ENCODE measurements around the gene ZFP36L1.

ZFP36L1 gene

GRCh38 chr14:68753690-68754089 lies 39.2 kb downstream of the ZFP36L1 start:
- TF ChIP-seq CREB1 (IDR thresholded peaks at IDR 0.05; ENCODE audit: low read depth) (no peak), USF1 (IDR thresholded peaks at IDR 0.05) (no peak), YY1 (IDR thresholded peaks at IDR 0.05; ENCODE audit: low read depth) (no peak), ZBTB7A (IDR thresholded peaks at IDR 0.05; ENCODE audit: low read depth) (no peak), MAX (IDR thresholded peaks at IDR 0.05) (no peak), NFIC (IDR thresholded peaks at IDR 0.05) (no peak), CEBPB (IDR thresholded peaks at IDR 0.05) (no peak), FOXM1 (IDR thresholded peaks at IDR 0.05; ENCODE audit: borderline replicate concordance, low read depth) (no peak), TEAD4 (IDR thresholded peaks at IDR 0.05) (no peak), EP300 (IDR thresholded peaks at IDR 0.05; ENCODE audit: borderline replicate concordance) (no peak), TCF12 (IDR thresholded peaks at IDR 0.05; ENCODE audit: low read depth) (no peak), RAD21 (IDR thresholded peaks at IDR 0.05; ENCODE audit: low read depth) (no peak), EGR1 (IDR thresholded peaks at IDR 0.05) (no peak), TAF1 (IDR thresholded peaks at IDR 0.05; ENCODE audit: low read depth) (no peak), REST (IDR thresholded peaks at IDR 0.05; ENCODE audit: low read depth) (no peak)

- TF ChIP-seq ZBTB7A (IDR thresholded peaks at IDR 0.05; ENCODE audit: low read depth) (no peak), REST (IDR thresholded peaks at IDR 0.05; ENCODE audit: low read depth) (no peak), USF1 (IDR thresholded peaks at IDR 0.05) (no peak), TEAD4 (IDR thresholded peaks at IDR 0.05) (no peak), RAD21 (IDR thresholded peaks at IDR 0.05; ENCODE audit: low read depth) (no peak), MAX (IDR thresholded peaks at IDR 0.05) (no peak), FOXM1 (IDR thresholded peaks at IDR 0.05; ENCODE audit: borderline replicate concordance, low read depth) (no peak), EGR1 (IDR thresholded peaks at IDR 0.05) (no peak), EP300 (IDR thresholded peaks at IDR 0.05; ENCODE audit: borderline replicate concordance) (no peak), CEBPB (IDR thresholded peaks at IDR 0.05) (no peak)
Measured at GRCh38 chr14:68752271-68753006, 40.4 kb downstream of the ZFP36L1 start.

- TF ChIP-seq NFIC (IDR thresholded peaks at IDR 0.05), result no peak
- no peak for TF ChIP-seq FOXM1 (IDR thresholded peaks at IDR 0.05; ENCODE audit: borderline replicate concordance, low read depth)
Measured at GRCh38 chr14:68749487-68750475, 43.1 kb downstream of the ZFP36L1 start.

- TF ChIP-seq CEBPB (IDR thresholded peaks at IDR 0.05), result no peak
- no peak for TF ChIP-seq CREB1 (IDR thresholded peaks at IDR 0.05; ENCODE audit: low read depth)
- no peak for TF ChIP-seq YY1 (IDR thresholded peaks at IDR 0.05; ENCODE audit: low read depth)
- no peak for TF ChIP-seq EP300 (IDR thresholded peaks at IDR 0.05; ENCODE audit: borderline replicate concordance)
Measured at GRCh38 chr14:68748691-68749090, 44.2 kb downstream of the ZFP36L1 start.

- no peak for TF ChIP-seq TAF1 (IDR thresholded peaks at IDR 0.05; ENCODE audit: low read depth)
- TF ChIP-seq TEAD4 (IDR thresholded peaks at IDR 0.05), result no peak
- TF ChIP-seq RAD21 (IDR thresholded peaks at IDR 0.05; ENCODE audit: low read depth), result no peak
- TF ChIP-seq NFIC (IDR thresholded peaks at IDR 0.05), result no peak
- no peak for TF ChIP-seq MAX (IDR thresholded peaks at IDR 0.05)
- TF ChIP-seq ZBTB7A (IDR thresholded peaks at IDR 0.05; ENCODE audit: low read depth), result no peak
- TF ChIP-seq CEBPB (IDR thresholded peaks at IDR 0.05), result no peak
- TF ChIP-seq EGR1 (IDR thresholded peaks at IDR 0.05), result no peak
- no peak for TF ChIP-seq REST (IDR thresholded peaks at IDR 0.05; ENCODE audit: low read depth)
- no peak for TF ChIP-seq USF1 (IDR thresholded peaks at IDR 0.05)
- no peak for TF ChIP-seq EP300 (IDR thresholded peaks at IDR 0.05; ENCODE audit: borderline replicate concordance)
- no peak for TF ChIP-seq TCF12 (IDR thresholded peaks at IDR 0.05; ENCODE audit: low read depth)
- no peak for TF ChIP-seq CREB1 (IDR thresholded peaks at IDR 0.05; ENCODE audit: low read depth)
- no peak for TF ChIP-seq YY1 (IDR thresholded peaks at IDR 0.05; ENCODE audit: low read depth)
- no peak for TF ChIP-seq FOXM1 (IDR thresholded peaks at IDR 0.05; ENCODE audit: borderline replicate concordance, low read depth)
Measured at GRCh38 chr14:68748260-68748659, 44.6 kb downstream of the ZFP36L1 start.

Data from Ishikawa (cell line).